ENCODE results near the gene NFKBIE. TPM values are rescaled to one million over a fixed set of nuclear protein-coding genes. Genes with fewer than 3 reads are reported as not detected.

Gene NFKBIE
- total RNA-seq, 6 experiments from 2014 or later: 4.2 to 6.7 (median 5.8) TPM

GRCh38 chr6:44301106-44301505 is 35.8 kb upstream of the NFKBIE start:
- Mint-ChIP-seq H3K27me3 (ENCODE audit: insufficient read depth) (peaks cover 24% of the 10 kb centered on the region), H3K27ac (no peak overlapping the region), H3K9me3 (no peaks in the 10 kb centered on the region), H3K4me1 (ENCODE audit: low read depth) (no peaks in the 10 kb centered on the region), H3K36me3 (ENCODE audit: low read depth) (peaks cover 12% of the 10 kb centered on the region), H3K4me3 (no peak overlapping the region)
- DNase-seq: no peak
- TF ChIP-seq CTCF (IDR thresholded peaks at IDR 0.05): no peak

GRCh38 chr6:44300292-44300823 is 35.0 kb upstream of the NFKBIE start:
- peaks cover 28% of the 10 kb centered on the region for H3K27me3 Mint-ChIP-seq (ENCODE audit: insufficient read depth)
- peaks cover 12% of the 10 kb centered on the region for H3K36me3 Mint-ChIP-seq (ENCODE audit: low read depth)
- no peak for DNase-seq
- no peak overlapping the region for H3K27ac Mint-ChIP-seq
- no peaks in the 10 kb centered on the region for H3K9me3 Mint-ChIP-seq
- H3K4me1 Mint-ChIP-seq (ENCODE audit: low read depth): no peaks in the 10 kb centered on the region
- H3K4me3 Mint-ChIP-seq: no peak overlapping the region
- no peak for TF ChIP-seq CTCF (IDR thresholded peaks at IDR 0.05)

- H3K27me3 Mint-ChIP-seq (ENCODE audit: insufficient read depth): peaks cover 31% of the 10 kb centered on the region
- no peak for TF ChIP-seq CTCF (IDR thresholded peaks at IDR 0.05)
- no peaks in the 10 kb centered on the region for H3K4me1 Mint-ChIP-seq (ENCODE audit: low read depth)
- no peak overlapping the region for H3K4me3 Mint-ChIP-seq
- peaks cover 12% of the 10 kb centered on the region for H3K36me3 Mint-ChIP-seq (ENCODE audit: low read depth)
- DNase-seq: no peak
- H3K27ac Mint-ChIP-seq: no peak overlapping the region
- no peaks in the 10 kb centered on the region for H3K9me3 Mint-ChIP-seq
Observed at GRCh38 chr6:44298864-44299263, 33.5 kb upstream of the NFKBIE start.

- Mint-ChIP-seq H3K27ac (no peak overlapping the region), H3K27me3 (ENCODE audit: insufficient read depth) (peaks cover 36% of the 10 kb centered on the region), H3K4me1 (ENCODE audit: low read depth) (no peaks in the 10 kb centered on the region), H3K9me3 (no peaks in the 10 kb centered on the region), H3K36me3 (ENCODE audit: low read depth) (peaks cover 12% of the 10 kb centered on the region), H3K4me3 (no peak overlapping the region)
- TF ChIP-seq CTCF (IDR thresholded peaks at IDR 0.05): no peak
- DNase-seq: no peak
Observed at GRCh38 chr6:44298055-44298803, 32.9 kb upstream of the NFKBIE start.

GRCh38 chr6:44297063-44298038 is 32.0 kb upstream of the NFKBIE start:
- Mint-ChIP-seq H3K36me3 (ENCODE audit: low read depth) (peaks cover 12% of the 10 kb centered on the region), H3K9me3 (no peaks in the 10 kb centered on the region), H3K4me3 (no peak overlapping the region), H3K4me1 (ENCODE audit: low read depth) (no peaks in the 10 kb centered on the region), H3K27ac (no peak overlapping the region), H3K27me3 (ENCODE audit: insufficient read depth) (peaks cover 40% of the 10 kb centered on the region)
- no peak for TF ChIP-seq CTCF (IDR thresholded peaks at IDR 0.05)
- DNase-seq: no peak

All from HFFc6 (cell line).